GM12878 (cell line): ENCODE results near the gene MMP1. TPM values are rescaled to one million over a fixed set of nuclear protein-coding genes. Genes with fewer than 3 reads are reported as not detected.

Source experiments
- ATAC-seq: fragments of 200-7000 bp; cut with Tn5 transposase; 3 replicates; pipeline ENCODE4 v1.9.1; 2020; ENCODE audit warnings: mild to moderate bottlenecking, moderate library complexity
- BruUV-seq: library from RNA; stranded (reverse); fragments of 400-500 nt; replicated peaks from 2 replicates; lab custom pipeline; 2021; lab: Mats Ljungman, UMichigan
- CTCF ChIA-PET: fragments of 300-600 bp; sonication (Branson Sonifier 250); formaldehyde crosslinking; extraction: SDS; loops from one replicate; lab custom pipeline; 2021; ENCODE audit warnings: inconsistent platforms; lab: Yijun Ruan, JAX
- POLR2A ChIA-PET: fragments of 350-600 bp; formaldehyde crosslinking; extraction: SDS; loops from one replicate; lab custom pipeline; 2021; ENCODE audit warnings: inconsistent platforms; lab: Charles Lee
- RAD21 ChIA-PET: fragments of 300-600 bp; sonication (Branson Sonifier 250); formaldehyde crosslinking; loops from one replicate; lab custom pipeline; 2023; ENCODE audit warnings: antibody characterized with exemption; ENCODE audit not compliant: unreplicated experiment; lab: Charles Lee
- SMC1A ChIA-PET: fragments of 300-600 bp; sonication (Branson Sonifier 250); formaldehyde crosslinking; loops from one replicate; lab custom pipeline; 2023; ENCODE audit not compliant: unreplicated experiment, uncharacterized antibody; lab: Charles Lee
- DNase-seq: peaks from one replicate; pipeline ENCODE4 v3.0.0-alpha.2; 2011; ENCODE audit warnings: low read depth, low spot score
- FAIRE-seq: peaks from 3 replicates; lab custom pipeline; 2011; peaks lifted over from hg19 to GRCh38; lab: Jason Lieb, UNC
- H2AFZ ChIP-seq: 2 replicates; pipeline ENCODE4 v1.6.0; 2011; ENCODE audit warnings: low read depth, low read length, control low read depth; ENCODE audit not compliant: control insufficient read depth
- H3K27ac ChIP-seq: 2 replicates; pipeline ENCODE4 v1.5.1; 2011; ENCODE audit warnings: control low read depth; ENCODE audit not compliant: control insufficient read depth, insufficient read depth
- H3K27me3 ChIP-seq, 2 experiments: replicated peaks in 1 of 2; 2 replicates each; pipeline versions ENCODE4 v1.6.0 to v1.6.1; 2011; ENCODE audit warnings: low read length in 1 of 2; ENCODE audit not compliant: control insufficient read depth in 2 of 2, insufficient read depth in 2 of 2
- H3K36me3 ChIP-seq, 2 experiments: 2 replicates each; pipeline ENCODE4 v1.5.1; 2011; ENCODE audit warnings: low read length in 1 of 2; ENCODE audit not compliant: control insufficient read depth in 2 of 2, insufficient read depth in 2 of 2
- H3K4me1 ChIP-seq: 2 replicates; pipeline ENCODE4 v1.6.1; 2011; ENCODE audit warnings: mild to moderate bottlenecking, low read length, moderate library complexity, mixed read lengths; ENCODE audit not compliant: control insufficient read depth, insufficient read depth
- H3K4me2 ChIP-seq: 2 replicates; pipeline ENCODE4 v1.6.0; 2011; ENCODE audit warnings: control low read depth; ENCODE audit not compliant: control insufficient read depth, insufficient read depth
- H3K4me3 ChIP-seq: fragments of 200-600 bp; sonication (generic); 2 replicates; pipeline ENCODE4 v1.5.1; 2016
- H3K79me2 ChIP-seq: 2 replicates; pipeline ENCODE4 v1.6.0; 2011; ENCODE audit warnings: low read length; ENCODE audit not compliant: control insufficient read depth, insufficient read depth
- H3K9ac ChIP-seq: 2 replicates; pipeline ENCODE4 v1.8.0; 2011; ENCODE audit warnings: low read length, control low read depth, mixed read lengths; ENCODE audit not compliant: control insufficient read depth, insufficient read depth
- H3K9me3 ChIP-seq: replicated peaks from 3 replicates; pipeline ENCODE4 v1.5.1; 2011; ENCODE audit warnings: mild to moderate bottlenecking, low read length; ENCODE audit not compliant: control insufficient read depth, insufficient read depth
- H4K20me1 ChIP-seq: 2 replicates; pipeline ENCODE4 v1.6.0; 2011; ENCODE audit not compliant: control insufficient read depth, insufficient read depth
- NFXL1 ChIP-seq: fragments of 450-650 bp; IDR thresholded peaks from 2 replicates; pipeline ENCODE4 v1.6.1; 2017; ENCODE audit warnings: antibody characterized with exemption, mild to moderate bottlenecking, borderline replicate concordance
- SIN3A ChIP-seq: IDR thresholded peaks from 2 replicates; pipeline ENCODE4 v1.6.1; 2012; ENCODE audit warnings: low read depth, low read length, improper control_type of control experiment
- STAT1 ChIP-seq: fragments of 450-650 bp; conservative IDR thresholded peaks from 2 replicates; pipeline ENCODE4 v1.6.1; 2014; ENCODE audit warnings: antibody characterized with exemption, mild to moderate bottlenecking
- WGBS: methylation state at CpG from one replicate; pipeline ENCODE4 v1.1.6; 2016; ENCODE audit warnings: low lambda C conversion rate; ENCODE audit not compliant: insufficient replicate concordance, insufficient coverage; ENCODE audit errors: missing lambda C conversion rate; 5-methylcytosine and 5-hydroxymethylcytosine counted together
- in situ Hi-C: fragments of 300-500 bp; cut with MboI; formaldehyde crosslinking; loops from 9 replicates; pipeline ENCODE4 v1.14.3; 2018; ENCODE audit warnings: mixed read lengths
- intact Hi-C: fragments of 100-400 bp; cut with micrococcal nuclease; formaldehyde crosslinking; loops from one replicate; pipeline ENCODE4 v1.14.2; 2022; ENCODE audit not compliant: unreplicated experiment
- polyA plus RNA-seq, 11 experiments: library from polyadenylated mRNA; depleted of rRNA in 4 of 11; unstranded in 6 of 11; stranded (reverse) in 5 of 11; fragments of >200 nt; fragmentation: Nextera tagmentation in 4 of 11; fragmentation: Illumina TruSeq in 1 of 11; extraction: Ambion mirVana in 4 of 11; extraction: Trizol in 1 of 11; gene quantifications; 1 replicate in 1 of 11; 2 replicates in 10 of 11; pipeline versions ENCODE4 v1.2.1 to v1.2.3, GENCODE V29; 2011 to 2016; ENCODE audit warnings: inconsistent platforms in 2 of 11, missing spikeins in 2 of 11, low read depth in 1 of 11
- total RNA-seq, 4 experiments: library from RNA; depleted of rRNA in 3 of 4; stranded (reverse); fragments of >200 nt in 3 of 4; fragmentation: Illumina TruSeq in 1 of 4; extraction: Trizol in 1 of 4; gene quantifications; 2 replicates each; pipeline versions ENCODE4 v1.2.1 to v1.2.3, GENCODE V29; 2013 to 2021
- TF ChIP-seq, protein P1 (sequence below): fragments of 450-650 bp; IDR thresholded peaks from 2 replicates; pipeline ENCODE4 v1.6.1; 2017; ENCODE audit warnings: mild to moderate bottlenecking
- TF ChIP-seq, protein P2 (sequence below): fragments of 450-650 bp; IDR thresholded peaks from 2 replicates; pipeline ENCODE4 v1.6.1; 2018; ENCODE audit warnings: borderline replicate concordance, mild to moderate bottlenecking; ENCODE audit not compliant: partially characterized antibody

MMP1 gene
- total and polyA plus RNA-seq, 10 of the 15 experiments (the other 5 are each of a cell fraction or from before 2014, with no cell fraction given), result not detected

DNA sequence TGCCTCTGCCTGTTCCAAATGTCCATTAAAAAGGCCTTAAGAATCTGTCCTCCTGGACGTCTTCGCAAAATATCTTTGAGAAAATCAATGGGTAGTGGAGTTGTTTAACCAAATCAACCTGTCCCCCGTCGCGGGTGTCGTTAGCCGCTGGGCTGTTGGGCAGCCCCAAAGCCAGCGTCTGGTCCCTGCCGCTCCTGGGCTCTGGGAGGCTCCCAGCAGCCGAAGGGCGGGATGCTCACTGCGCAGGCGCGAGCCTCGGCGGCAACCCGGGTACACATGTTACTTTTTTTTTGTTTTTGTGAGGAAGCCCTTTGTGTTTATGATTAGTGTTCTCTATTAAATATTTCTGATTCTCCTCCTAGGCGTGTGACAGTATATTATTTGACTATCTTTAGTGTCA lies 30.2 kb downstream of the MMP1 start:
- no peaks in the 10 kb centered on the region for H4K20me1 ChIP-seq
- intact Hi-C loops, result no loop called here
- no peaks in the 10 kb centered on the region for H3K36me3 ChIP-seq
- no peak for FAIRE-seq
- H3K4me2 ChIP-seq, result no peak overlapping the region
- H3K4me1 ChIP-seq, result no peaks in the 10 kb centered on the region
- ChIA-PET SMC1A (no interaction called here), CTCF (no interaction called here), POLR2A (no interaction called here), RAD21 (interaction anchor here (0.6 kb wide), 1 partner anchor 29 kb away, joined by 3 read pairs; no protein-coding TSS in a partner anchor)
- no peaks in the 10 kb centered on the region for H3K79me2 ChIP-seq
- in situ Hi-C loops, result no loop called here
- no peak overlapping the region for H3K9ac ChIP-seq
- no TSS peak for BruUV-seq
- no peaks in the 10 kb centered on the region for H3K9me3 ChIP-seq
- H3K27ac ChIP-seq, result no peak overlapping the region
- H2AFZ ChIP-seq, result no peak overlapping the region
- WGBS, result 45% methylated on average over 18 of the region's 18 CpGs
- no peak for DNase-seq
- H3K4me3 ChIP-seq, result no peak overlapping the region
- no peak for ATAC-seq
- no peak for TF ChIP-seq SIN3A
- TF ChIP-seq STAT1, result no peak
- TF ChIP-seq, protein P1, sequence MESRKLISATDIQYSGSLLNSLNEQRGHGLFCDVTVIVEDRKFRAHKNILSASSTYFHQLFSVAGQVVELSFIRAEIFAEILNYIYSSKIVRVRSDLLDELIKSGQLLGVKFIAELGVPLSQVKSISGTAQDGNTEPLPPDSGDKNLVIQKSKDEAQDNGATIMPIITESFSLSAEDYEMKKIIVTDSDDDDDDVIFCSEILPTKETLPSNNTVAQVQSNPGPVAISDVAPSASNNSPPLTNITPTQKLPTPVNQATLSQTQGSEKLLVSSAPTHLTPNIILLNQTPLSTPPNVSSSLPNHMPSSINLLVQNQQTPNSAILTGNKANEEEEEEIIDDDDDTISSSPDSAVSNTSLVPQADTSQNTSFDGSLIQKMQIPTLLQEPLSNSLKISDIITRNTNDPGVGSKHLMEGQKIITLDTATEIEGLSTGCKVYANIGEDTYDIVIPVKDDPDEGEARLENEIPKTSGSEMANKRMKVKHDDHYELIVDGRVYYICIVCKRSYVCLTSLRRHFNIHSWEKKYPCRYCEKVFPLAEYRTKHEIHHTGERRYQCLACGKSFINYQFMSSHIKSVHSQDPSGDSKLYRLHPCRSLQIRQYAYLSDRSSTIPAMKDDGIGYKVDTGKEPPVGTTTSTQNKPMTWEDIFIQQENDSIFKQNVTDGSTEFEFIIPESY, result no peak
- TF ChIP-seq NFXL1, result no peak
- TF ChIP-seq, protein P2, sequence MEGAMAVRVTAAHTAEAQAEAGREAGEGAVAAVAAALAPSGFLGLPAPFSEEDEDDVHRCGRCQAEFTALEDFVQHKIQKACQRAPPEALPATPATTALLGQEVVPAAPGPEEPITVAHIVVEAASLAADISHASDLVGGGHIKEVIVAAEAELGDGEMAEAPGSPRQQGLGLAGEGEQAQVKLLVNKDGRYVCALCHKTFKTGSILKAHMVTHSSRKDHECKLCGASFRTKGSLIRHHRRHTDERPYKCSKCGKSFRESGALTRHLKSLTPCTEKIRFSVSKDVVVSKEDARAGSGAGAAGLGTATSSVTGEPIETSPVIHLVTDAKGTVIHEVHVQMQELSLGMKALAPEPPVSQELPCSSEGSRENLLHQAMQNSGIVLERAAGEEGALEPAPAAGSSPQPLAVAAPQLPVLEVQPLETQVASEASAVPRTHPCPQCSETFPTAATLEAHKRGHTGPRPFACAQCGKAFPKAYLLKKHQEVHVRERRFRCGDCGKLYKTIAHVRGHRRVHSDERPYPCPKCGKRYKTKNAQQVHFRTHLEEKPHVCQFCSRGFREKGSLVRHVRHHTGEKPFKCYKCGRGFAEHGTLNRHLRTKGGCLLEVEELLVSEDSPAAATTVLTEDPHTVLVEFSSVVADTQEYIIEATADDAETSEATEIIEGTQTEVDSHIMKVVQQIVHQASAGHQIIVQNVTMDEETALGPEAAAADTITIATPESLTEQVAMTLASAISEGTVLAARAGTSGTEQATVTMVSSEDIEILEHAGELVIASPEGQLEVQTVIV, result no peak
- no peaks in the 10 kb centered on the region; a peak in 2 of 4 replicates for H3K27me3 ChIP-seq
